ENCODE data around the gene SDK2.

Gene SDK2

GRCh38 chr17:73391331-73392265 is 252.6 kb downstream of the SDK2 start:
- no peak for DNase-seq (ENCODE audit: low spot score)

- DNase-seq (ENCODE audit: low spot score), result no peak
Observed at GRCh38 chr17:73390851-73391250, 253.4 kb downstream of the SDK2 start.

- DNase-seq (ENCODE audit: low spot score), result no peak
Observed at GRCh38 chr17:73390221-73390620, 254.0 kb downstream of the SDK2 start.

GRCh38 chr17:73389411-73389810 is 254.8 kb downstream of the SDK2 start:
- DNase-seq (ENCODE audit: low spot score), result no peak

GRCh38 chr17:73388578-73388905 is 255.7 kb downstream of the SDK2 start:
- no peak for DNase-seq (ENCODE audit: low spot score)

- DNase-seq (ENCODE audit: low spot score), result no peak
Observed at GRCh38 chr17:73387746-73388577, 256.3 kb downstream of the SDK2 start.

GRCh38 chr17:73386561-73386960 is 257.7 kb downstream of the SDK2 start:
- DNase-seq (ENCODE audit: low spot score), result no peak

- DNase-seq (ENCODE audit: low spot score), result no peak
Observed at GRCh38 chr17:73384926-73385325, 259.3 kb downstream of the SDK2 start.

GRCh38 chr17:73380439-73381106 is 263.7 kb downstream of the SDK2 start:
- no peak for DNase-seq (ENCODE audit: low spot score)

GRCh38 chr17:73379826-73380225 is 264.4 kb downstream of the SDK2 start:
- no peak for DNase-seq (ENCODE audit: low spot score)

- no peak for DNase-seq (ENCODE audit: low spot score)
Observed at GRCh38 chr17:73378974-73379470, 265.2 kb downstream of the SDK2 start.

GRCh38 chr17:73376636-73377035 is 267.6 kb downstream of the SDK2 start:
- no peak for DNase-seq (ENCODE audit: low spot score)

GRCh38 chr17:73376152-73376551 is 268.1 kb downstream of the SDK2 start:
- DNase-seq (ENCODE audit: low spot score), result no peak

GRCh38 chr17:73371836-73372235 is 272.4 kb downstream of the SDK2 start:
- DNase-seq (ENCODE audit: low spot score), result no peak

- DNase-seq (ENCODE audit: low spot score), result no peak
Observed at GRCh38 chr17:73371285-73371684, 273.0 kb downstream of the SDK2 start.

- DNase-seq (ENCODE audit: low spot score), result peak; percentile 84
Observed at GRCh38 chr17:73369817-73370490, 274.3 kb downstream of the SDK2 start.

GRCh38 chr17:73369111-73369521 is 275.1 kb downstream of the SDK2 start:
- no peak for DNase-seq (ENCODE audit: low spot score)

GRCh38 chr17:73368085-73368631 is 276.1 kb downstream of the SDK2 start:
- no peak for DNase-seq (ENCODE audit: low spot score)

- DNase-seq (ENCODE audit: low spot score), result no peak
Observed at GRCh38 chr17:73365906-73366623, 278.2 kb downstream of the SDK2 start.

- no peak for DNase-seq (ENCODE audit: low spot score)
Observed at GRCh38 chr17:73365301-73365874, 278.9 kb downstream of the SDK2 start.

GRCh38 chr17:73364155-73364522 is 280.1 kb downstream of the SDK2 start:
- no peak for DNase-seq (ENCODE audit: low spot score)
